Osteoblast (primary cell): Measurements from ENCODE around the gene EFNA4. TPM values are rescaled to one million over a fixed set of nuclear protein-coding genes. Genes with fewer than 3 reads are reported as not detected.

ENCODE experiments used
- DNase-seq: peaks from one replicate; pipeline ENCODE4 v3.0.0; 2011; ENCODE audit warnings: low spot score, mixed read lengths; ENCODE audit not compliant: insufficient read length; ENCODE audit errors: missing footprints
- H2AFZ ChIP-seq: 2 replicates; pipeline ENCODE4 v1.6.0; 2011; ENCODE audit warnings: mild to moderate bottlenecking, low read length
- H3K27ac ChIP-seq: 2 replicates; pipeline ENCODE4 v1.5.1; 2011; ENCODE audit warnings: mild to moderate bottlenecking, low read depth, low read length, moderate library complexity
- H3K27me3 ChIP-seq: 2 replicates; pipeline ENCODE4 v1.6.0; 2012; ENCODE audit warnings: mild to moderate bottlenecking, control low read depth, inconsistent platforms, low read length, moderate library complexity; ENCODE audit not compliant: insufficient read depth
- H3K36me3 ChIP-seq: 2 replicates; pipeline ENCODE4 v1.5.1; 2011; ENCODE audit warnings: mild to moderate bottlenecking, low read length, control low read depth, moderate library complexity; ENCODE audit not compliant: insufficient read depth
- H3K4me1 ChIP-seq: 2 replicates; pipeline ENCODE4 v1.5.1; 2011; ENCODE audit warnings: mild to moderate bottlenecking, low read length, control low read depth, moderate library complexity; ENCODE audit not compliant: insufficient read depth
- H3K4me2 ChIP-seq: 2 replicates; pipeline ENCODE4 v1.6.0; 2011; ENCODE audit warnings: mild to moderate bottlenecking, low read length; ENCODE audit not compliant: insufficient read depth
- H3K4me3 ChIP-seq: fragments of 200-600 bp; sonication (generic); 3 replicates; pipeline ENCODE4 v1.5.1; 2012; ENCODE audit warnings: mild to moderate bottlenecking, low read length, inconsistent platforms; ENCODE audit not compliant: insufficient read depth
- H3K79me2 ChIP-seq: 2 replicates; pipeline ENCODE4 v1.6.0; 2012; ENCODE audit warnings: mild to moderate bottlenecking, low read length, control low read depth, inconsistent platforms; ENCODE audit not compliant: insufficient read depth
- H3K9me3 ChIP-seq: 2 replicates; pipeline ENCODE4 v1.5.1; 2011; ENCODE audit warnings: low read depth, low read length, control low read depth
- H4K20me1 ChIP-seq: 2 replicates; pipeline ENCODE4 v1.6.0; 2012; ENCODE audit warnings: mild to moderate bottlenecking, low read length, control low read depth; ENCODE audit not compliant: insufficient read depth
- CTCF ChIP-seq: IDR thresholded peaks from 2 replicates; pipeline ENCODE4 v1.5.1; 2011; ENCODE audit warnings: mild to moderate bottlenecking, low read depth, low read length, moderate library complexity; ENCODE audit errors: extremely low read depth
- total RNA-seq: library from RNA; depleted of rRNA; stranded (reverse); fragments of >200 nt; gene quantifications from 2 replicates; pipeline ENCODE4 v1.2.3, GENCODE V29; 2012

The EFNA4 gene
- total RNA-seq, 1 donor, result 3.6 TPM

- H3K36me3 ChIP-seq, result no peaks in the 10 kb centered on the region
- no peaks in the 10 kb centered on the region for H3K9me3 ChIP-seq
- no peaks in the 10 kb centered on the region for H3K79me2 ChIP-seq
- peaks cover 3% of the 10 kb centered on the region for H3K27me3 ChIP-seq
- no peak overlapping the region for H3K27ac ChIP-seq
- no peaks in the 10 kb centered on the region for H4K20me1 ChIP-seq
- no peaks in the 10 kb centered on the region for H3K4me1 ChIP-seq
- no peak overlapping the region for H3K4me2 ChIP-seq
- DNase-seq, result no peak
- TF ChIP-seq CTCF, result no peak
- no peak overlapping the region for H3K4me3 ChIP-seq
- H2AFZ ChIP-seq, result no peak overlapping the region
These were observed 33.2 kb upstream of the EFNA4 start for GRCh38 chr1:155030243-155030795.

DNA sequence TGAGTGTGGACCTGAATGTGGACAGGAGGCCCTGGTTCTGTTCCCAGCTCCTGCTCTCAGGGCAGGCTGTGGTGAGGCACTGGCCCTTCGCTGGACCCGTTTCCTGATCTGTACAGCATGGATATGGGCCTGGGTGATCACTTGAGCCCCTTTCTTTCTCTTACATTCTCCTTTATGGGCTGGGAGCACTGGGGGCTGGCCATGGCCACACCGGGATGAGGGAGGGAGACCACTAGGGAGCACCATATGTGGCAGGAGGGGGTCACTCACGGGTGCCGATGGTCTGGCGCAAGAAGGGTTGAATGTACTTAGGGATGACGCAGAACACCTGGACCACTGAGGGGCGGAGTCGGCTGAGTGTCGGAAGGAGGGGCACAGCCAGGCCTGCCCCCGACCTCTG lies 32.6 kb upstream of the EFNA4 start:
- Histone ChIP-seq H3K27ac (no peak overlapping the region), H3K27me3 (peaks cover 3% of the 10 kb centered on the region), H3K9me3 (no peaks in the 10 kb centered on the region), H2AFZ (no peak overlapping the region), H3K4me3 (no peak overlapping the region), H4K20me1 (no peaks in the 10 kb centered on the region), H3K4me1 (no peaks in the 10 kb centered on the region), H3K4me2 (no peak overlapping the region), H3K36me3 (no peaks in the 10 kb centered on the region), H3K79me2 (no peaks in the 10 kb centered on the region)
- no peak for TF ChIP-seq CTCF
- no peak for DNase-seq

GRCh38 chr1:155032886-155033285 lies 30.7 kb upstream of the EFNA4 start:
- H3K4me3 ChIP-seq, result no peak overlapping the region
- no peak overlapping the region for H3K27ac ChIP-seq
- DNase-seq, result no peak
- no peaks in the 10 kb centered on the region for H3K4me1 ChIP-seq
- no peak for TF ChIP-seq CTCF
- no peaks in the 10 kb centered on the region for H3K79me2 ChIP-seq
- H3K9me3 ChIP-seq, result no peaks in the 10 kb centered on the region
- no peaks in the 10 kb centered on the region for H3K36me3 ChIP-seq
- H3K4me2 ChIP-seq, result no peak overlapping the region
- H3K27me3 ChIP-seq, result peaks cover 7% of the 10 kb centered on the region
- H4K20me1 ChIP-seq, result no peaks in the 10 kb centered on the region
- H2AFZ ChIP-seq, result no peak overlapping the region

GRCh38 chr1:155033524-155033923 lies 30.0 kb upstream of the EFNA4 start, which contains the start of the genes DCST1 and DCST2:
Gene DCST1 (plus strand): TSS chr1:155033824. CDS start chr1:155034037, 213 bp downstream.
Gene DCST2 (minus strand): TSS chr1:155033781. CDS start chr1:155033701, 80 bp downstream.
- Histone ChIP-seq H3K9me3 (no peaks in the 10 kb centered on the region), H3K4me1 (no peaks in the 10 kb centered on the region), H3K79me2 (no peaks in the 10 kb centered on the region), H4K20me1 (no peaks in the 10 kb centered on the region), H3K4me2 (no peak within 1 kb of the TSS), H2AFZ (no peak within 1 kb of the TSS), H3K4me3 (no peak within 1 kb of the TSS), H3K27me3 (peaks cover 11% of the 10 kb centered on the region), H3K36me3 (no peaks in the 10 kb centered on the region), H3K27ac (no peak within 1 kb of the TSS)
- no peak for TF ChIP-seq CTCF
- DNase-seq, result no peak
